ENCODE results near the gene FGD4. TPM values are rescaled to one million over a fixed set of nuclear protein-coding genes. Genes with fewer than 3 reads are reported as not detected.

FGD4 gene
- total and polyA plus RNA-seq, 2 of the 4 experiments (the other 2 are of a cell fraction): 2.1 to 8.8 TPM

DNA sequence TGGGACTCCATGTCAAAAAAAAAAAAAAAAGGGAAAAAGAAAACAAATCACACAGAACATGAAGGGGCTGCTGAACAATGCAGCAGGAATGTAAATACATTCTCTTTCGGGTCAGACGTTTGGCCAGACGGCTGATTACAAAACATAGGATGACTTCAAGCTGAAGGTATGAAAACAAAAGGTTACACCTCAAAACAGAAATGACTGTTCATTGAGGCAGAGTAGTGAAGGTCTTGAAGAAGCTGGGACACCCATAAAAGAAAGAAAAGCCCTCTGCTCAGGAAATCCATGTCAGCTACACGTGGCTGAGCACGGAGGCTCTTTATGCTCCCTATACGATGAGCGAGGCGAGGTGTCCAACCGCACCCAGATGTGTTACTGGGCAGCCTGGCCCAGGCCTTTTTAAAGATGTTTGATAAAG, 37.7 kb downstream of the FGD4 start:
- Histone ChIP-seq H3K4me2 (ENCODE audit: low read depth, low read length) (peak overlapping the region; percentile 28; the same call in 1 of the 2 replicates), H2AK5ac (ENCODE audit: low read depth, low read length) (no peak overlapping the region), H3K4me1 (ENCODE audit: control insufficient read depth, insufficient read depth, low read length) (peaks cover 9% of the 10 kb centered on the region), H2BK20ac (ENCODE audit: low read depth, low read length) (peak overlapping the region; percentile 58), H3K14ac (replicated peaks; ENCODE audit: low read depth, low read length) (no peak overlapping the region), H3K9me3 (ENCODE audit: control insufficient read depth, insufficient read depth, low read length) (no peaks in the 10 kb centered on the region), H2BK5ac (ENCODE audit: low read depth, low read length, poor library complexity, severe bottlenecking) (peak overlapping the region; percentile 50), H4K20me1 (ENCODE audit: insufficient read depth, low read length) (peaks cover 3% of the 10 kb centered on the region; the same call in 1 of the 2 replicates), H3K36me3 (ENCODE audit: control insufficient read depth, insufficient read depth, low read length) (no peaks in the 10 kb centered on the region), H3K4ac (ENCODE audit: low read depth, low read length) (0 out of 2 replicates have a peak overlapping the region, but pooled peaks have one; percentile 27), H3K9me1 (ENCODE audit: insufficient read depth, low read length) (peaks cover 2% of the 10 kb centered on the region; the same call in 1 of the 2 replicates), H3K56ac (ENCODE audit: extremely low read depth, insufficient read depth, low read length) (no peak overlapping the region), H3K27me3 (ENCODE audit: control insufficient read depth, insufficient read depth, low read length) (no peaks in the 10 kb centered on the region), H3K4me3 (ENCODE audit: insufficient read depth, low read depth, low read length) (no peak overlapping the region), H2AK9ac (replicated peaks; ENCODE audit: low read depth, low read length, poor library complexity) (no peak overlapping the region), H4K8ac (ENCODE audit: low read depth in 2 of 2, low read length in 2 of 2) (no peak overlapping the region), H2BK120ac (ENCODE audit: low read depth, low read length) (0 out of 2 replicates have a peak overlapping the region, but pooled peaks have one; percentile 19), H3K27ac (ENCODE audit: insufficient read depth, low read length) (no peak overlapping the region), H3K23ac (ENCODE audit: low read depth, low read length) (no peak overlapping the region), H3K9ac (ENCODE audit: low read depth, low read length) (no peak overlapping the region), H2AFZ (replicated peaks; ENCODE audit: low read length, poor library complexity) (no peak overlapping the region), H3K18ac (ENCODE audit: low read depth, low read length) (no peak overlapping the region), H2BK15ac (ENCODE audit: low read depth, low read length) (no peak overlapping the region), H3K79me1 (ENCODE audit: low read depth in 1 of 2, low read length in 2 of 2) (no peaks in the 10 kb centered on the region), H4K91ac (ENCODE audit: insufficient read depth, low read depth, low read length) (0 out of 2 replicates have a peak overlapping the region, but pooled peaks have one; percentile 62), H4K5ac (ENCODE audit: low read depth, low read length) (no peak overlapping the region)
- in situ Hi-C loops (cut with MboI; ENCODE audit: low sequenced_read_pairs) (no loop called here), dilution Hi-C loops (cut with HindIII; ENCODE audit: low sequenced_read_pairs, unreplicated experiment) (no loop called here), intact Hi-C loops (cut with micrococcal nuclease) (loop anchor here (5.0 kb wide), 1 partner anchor 55 kb away; no protein-coding TSS in a partner anchor)
- WGBS, 2 experiments (ENCODE audit: extremely low coverage in 2 of 2, insufficient read length in 1 of 2): 61% methylated on average over 2 of the region's 9 CpGs; no CpG with 5 or more reads in 1 of the 2 experiments
- DNase-seq (peak; percentile 92), ATAC-seq (ENCODE audit: low read depth) (peak; percentile 75)
- ChIA-PET POLR2A (ENCODE audit: unreplicated experiment) (no interaction called here), CTCF (interaction anchor here (0.9 kb wide), 1 partner anchor 15 kb away, joined by 3 read pairs; no protein-coding TSS in a partner anchor)
- peak; percentile 78 for TF ChIP-seq CEBPB (IDR thresholded peaks at IDR 0.05; ENCODE audit: low read depth, low read length)
- TF ChIP-seq SMC3 (IDR thresholded peaks at IDR 0.05; ENCODE audit: low read depth, low read length): no peak
- peak; percentile 75 for TF ChIP-seq FOS (IDR thresholded peaks at IDR 0.05; ENCODE audit: low read depth, low read length)
- TF ChIP-seq BHLHE40 (IDR thresholded peaks at IDR 0.05; ENCODE audit: low read depth, low read length): 0 out of 2 replicates have a peak, but pooled peaks have one; percentile 13
- no TSS peak for BruUV-seq (replicated peaks)

Data from IMR-90 (cell line).